SK-N-SH (cell line): ENCODE data around the gene COL2A1.

Source experiments
- GABPA ChIP-seq: IDR thresholded peaks from 2 replicates; pipeline ENCODE4 v1.4.0; 2012; ENCODE audit warnings: low read depth, mild to moderate bottlenecking
- TF ChIP-seq, protein P1 (sequence below): IDR thresholded peaks from 2 replicates; pipeline ENCODE4 v1.4.0; 2012; ENCODE audit warnings: low read depth, borderline replicate concordance

DNA sequence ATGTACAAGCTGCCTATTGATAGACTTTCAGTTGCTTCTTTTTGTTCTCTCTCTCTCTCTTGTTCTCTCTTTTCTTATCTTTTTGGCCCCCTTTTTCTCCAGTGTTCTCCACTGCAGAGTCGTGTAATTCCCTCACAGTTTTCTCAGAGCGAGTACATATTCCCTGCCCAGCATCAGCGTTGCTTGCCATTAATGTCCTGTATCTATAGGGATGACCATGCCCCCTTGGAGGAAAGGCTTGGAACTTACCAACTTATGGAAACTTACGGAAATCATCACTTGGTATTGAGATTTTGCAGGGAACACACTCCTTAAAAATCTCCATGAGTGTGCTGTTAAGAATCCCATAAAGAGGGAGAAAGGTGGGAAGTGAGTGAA is 14.3 kb upstream of the COL2A1 start:
- TF ChIP-seq, protein P1, sequence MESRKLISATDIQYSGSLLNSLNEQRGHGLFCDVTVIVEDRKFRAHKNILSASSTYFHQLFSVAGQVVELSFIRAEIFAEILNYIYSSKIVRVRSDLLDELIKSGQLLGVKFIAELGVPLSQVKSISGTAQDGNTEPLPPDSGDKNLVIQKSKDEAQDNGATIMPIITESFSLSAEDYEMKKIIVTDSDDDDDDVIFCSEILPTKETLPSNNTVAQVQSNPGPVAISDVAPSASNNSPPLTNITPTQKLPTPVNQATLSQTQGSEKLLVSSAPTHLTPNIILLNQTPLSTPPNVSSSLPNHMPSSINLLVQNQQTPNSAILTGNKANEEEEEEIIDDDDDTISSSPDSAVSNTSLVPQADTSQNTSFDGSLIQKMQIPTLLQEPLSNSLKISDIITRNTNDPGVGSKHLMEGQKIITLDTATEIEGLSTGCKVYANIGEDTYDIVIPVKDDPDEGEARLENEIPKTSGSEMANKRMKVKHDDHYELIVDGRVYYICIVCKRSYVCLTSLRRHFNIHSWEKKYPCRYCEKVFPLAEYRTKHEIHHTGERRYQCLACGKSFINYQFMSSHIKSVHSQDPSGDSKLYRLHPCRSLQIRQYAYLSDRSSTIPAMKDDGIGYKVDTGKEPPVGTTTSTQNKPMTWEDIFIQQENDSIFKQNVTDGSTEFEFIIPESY: no peak
- no peak for TF ChIP-seq GABPA
